Panc1 (cell line): ENCODE measurements around the gene ATXN1. TPM values are rescaled to one million over a fixed set of nuclear protein-coding genes. Genes with fewer than 3 reads are reported as not detected.

Experiments
- ATAC-seq: fragments of 200-7000 bp; cut with Tn5 transposase; 2 replicates; pipeline ENCODE4 v1.9.1; 2020; ENCODE audit warnings: mild to moderate bottlenecking, moderate library complexity
- BruUV-seq: library from RNA; stranded (reverse); fragments of 400-500 nt; replicated peaks from 2 replicates; lab custom pipeline; 2021; lab: Mats Ljungman, UMichigan
- CTCF ChIA-PET: fragments of 300-600 bp; sonication (Branson Sonifier 250); formaldehyde crosslinking; loops from one replicate; lab custom pipeline; 2022; ENCODE audit warnings: antibody characterized with exemption; lab: Charles Lee
- POLR2A ChIA-PET: fragments of 300-600 bp; sonication (Branson Sonifier 250); formaldehyde crosslinking; loops from one replicate; lab custom pipeline; 2022; ENCODE audit warnings: antibody characterized with exemption; lab: Charles Lee
- DNase-seq: peaks from one replicate; pipeline ENCODE4 v3.0.0-alpha.2; 2010; ENCODE audit warnings: low read depth, low spot score
- H3K27ac ChIP-seq: 2 replicates; pipeline ENCODE4 v1.5.1; 2011; ENCODE audit warnings: mild to moderate bottlenecking, low read length, inconsistent platforms
- H3K27me3 ChIP-seq: fragments of 200-500 bp; sonication (Bioruptor generic); 2 replicates; pipeline ENCODE4 v1.6.0; 2014; ENCODE audit warnings: low read length, inconsistent platforms; ENCODE audit not compliant: control insufficient read depth, insufficient read depth
- H3K36me3 ChIP-seq: fragments of 200-500 bp; sonication (Bioruptor generic); 2 replicates; pipeline ENCODE4 v1.5.1; 2014; ENCODE audit warnings: inconsistent platforms, mild to moderate bottlenecking, low read length, moderate library complexity; ENCODE audit not compliant: control insufficient read depth, insufficient read depth
- H3K4me1 ChIP-seq: 2 replicates; pipeline ENCODE4 v1.5.1; 2011; ENCODE audit warnings: inconsistent platforms, mild to moderate bottlenecking, low read length, moderate library complexity; ENCODE audit not compliant: control insufficient read depth, insufficient read depth
- H3K4me3 ChIP-seq, 2 experiments: 2 replicates each; pipeline ENCODE4 v1.5.1; 2011 to 2012; ENCODE audit warnings: low read depth in 2 of 2, low read length in 2 of 2, mild to moderate bottlenecking in 2 of 2, inconsistent platforms in 1 of 2, moderate library complexity in 1 of 2
- H3K9me3 ChIP-seq: fragments of 200-500 bp; sonication (Bioruptor generic); 2 replicates; pipeline ENCODE4 v1.5.1; 2014; ENCODE audit warnings: low read depth, mild to moderate bottlenecking, inconsistent platforms, low read length, moderate library complexity; ENCODE audit not compliant: control insufficient read depth, insufficient read depth
- CTCF ChIP-seq: fragments of 450-650 bp; IDR thresholded peaks from 2 replicates; pipeline ENCODE4 v1.5.1; 2017; ENCODE audit warnings: mild to moderate bottlenecking
- POLR2AphosphoS5 ChIP-seq: IDR thresholded peaks from 2 replicates; pipeline ENCODE4 v1.6.1; 2012; ENCODE audit warnings: mild to moderate bottlenecking, low read depth, low read length, moderate library complexity
- REST ChIP-seq, 2 experiments: IDR thresholded peaks; 2 replicates each; pipeline ENCODE4 v1.6.1; 2011 to 2012; ENCODE audit warnings: low read depth in 2 of 2, control low read depth in 1 of 2, low read length in 1 of 2, mild to moderate bottlenecking in 1 of 2, moderate library complexity in 1 of 2; ENCODE audit not compliant: insufficient read depth in 1 of 2
- SIN3A ChIP-seq: IDR thresholded peaks from 2 replicates; pipeline ENCODE4 v1.6.1; 2012; ENCODE audit warnings: low read depth, mild to moderate bottlenecking, low read length, moderate library complexity, borderline replicate concordance; ENCODE audit not compliant: insufficient read depth
- TCF7L2 ChIP-seq: IDR thresholded peaks from 2 replicates; pipeline ENCODE4 v1.6.1; 2011; ENCODE audit warnings: mild to moderate bottlenecking, low read depth, low read length, inconsistent platforms
- in situ Hi-C: cut with HindIII; loops from 2 replicates; pipeline ENCODE4 v1.10.0; 2016; ENCODE audit warnings: low sequenced_read_pairs, low pct_unique_long_range_greater_than_20kb
- intact Hi-C: fragments of 100-400 bp; cut with micrococcal nuclease; formaldehyde crosslinking; loops from one replicate; pipeline ENCODE4 v1.10.0; 2022; ENCODE audit not compliant: unreplicated experiment
- total RNA-seq: library from RNA; stranded (reverse); gene quantifications from one replicate; pipeline ENCODE4 v1.2.1, GENCODE V29; 2021; ENCODE audit not compliant: unreplicated experiment

Gene ATXN1
- total RNA-seq, 1 experiment from 2014 or later = 67.1 TPM

- TF ChIP-seq TCF7L2 = no peak
- no peak for TF ChIP-seq SIN3A
- no peaks in the 10 kb centered on the region for H3K36me3 ChIP-seq
- in situ Hi-C loops (no loop called here), intact Hi-C loops (no loop called here)
- DNase-seq (no peak), ATAC-seq (no peak)
- H3K9me3 ChIP-seq = no peaks in the 10 kb centered on the region
- H3K27ac ChIP-seq = no peak overlapping the region
- ChIA-PET CTCF (no interaction called here), POLR2A (interaction anchor here (0.6 kb wide), 1 partner anchor 109 kb away, joined by 8 read pairs; no protein-coding TSS in a partner anchor)
- no peaks in the 10 kb centered on the region for H3K27me3 ChIP-seq
- BruUV-seq = no TSS peak
- no peak overlapping the region for H3K4me3 ChIP-seq
- no peaks in the 10 kb centered on the region for H3K4me1 ChIP-seq
Observed at GRCh38 chr6:16592223-16592911, 168.9 kb downstream of the ATXN1 start.

GRCh38 chr6:16591396-16592222 is 169.7 kb downstream of the ATXN1 start:
- no peaks in the 10 kb centered on the region for H3K9me3 ChIP-seq
- BruUV-seq = no TSS peak
- no peaks in the 10 kb centered on the region for H3K4me1 ChIP-seq
- DNase-seq (no peak), ATAC-seq (no peak)
- no peak overlapping the region for H3K27ac ChIP-seq
- H3K36me3 ChIP-seq = no peaks in the 10 kb centered on the region
- no peaks in the 10 kb centered on the region for H3K27me3 ChIP-seq
- TF ChIP-seq TCF7L2 = no peak
- no peak for TF ChIP-seq REST (IDR thresholded peaks at IDR 0.05; ENCODE audit: insufficient read depth in 1 of 2, low read depth in 2 of 2, low read length in 1 of 2)
- TF ChIP-seq CTCF = no peak
- no peak for TF ChIP-seq POLR2AphosphoS5
- no peak for TF ChIP-seq SIN3A
- H3K4me3 ChIP-seq = no peak overlapping the region
- intact Hi-C loops (no loop called here), in situ Hi-C loops (no loop called here)
- CTCF ChIA-PET = no interaction called here
- POLR2A ChIA-PET = no interaction called here
